ENCODE data around the gene KIF17.

KIF17 gene

GRCh38 chr1:20712215-20712577 lies 5.6 kb downstream of the KIF17 start:
- DNase-seq, result peak in 21 of 58 donors; percentile 2 to 45 (median 24)

DNA sequence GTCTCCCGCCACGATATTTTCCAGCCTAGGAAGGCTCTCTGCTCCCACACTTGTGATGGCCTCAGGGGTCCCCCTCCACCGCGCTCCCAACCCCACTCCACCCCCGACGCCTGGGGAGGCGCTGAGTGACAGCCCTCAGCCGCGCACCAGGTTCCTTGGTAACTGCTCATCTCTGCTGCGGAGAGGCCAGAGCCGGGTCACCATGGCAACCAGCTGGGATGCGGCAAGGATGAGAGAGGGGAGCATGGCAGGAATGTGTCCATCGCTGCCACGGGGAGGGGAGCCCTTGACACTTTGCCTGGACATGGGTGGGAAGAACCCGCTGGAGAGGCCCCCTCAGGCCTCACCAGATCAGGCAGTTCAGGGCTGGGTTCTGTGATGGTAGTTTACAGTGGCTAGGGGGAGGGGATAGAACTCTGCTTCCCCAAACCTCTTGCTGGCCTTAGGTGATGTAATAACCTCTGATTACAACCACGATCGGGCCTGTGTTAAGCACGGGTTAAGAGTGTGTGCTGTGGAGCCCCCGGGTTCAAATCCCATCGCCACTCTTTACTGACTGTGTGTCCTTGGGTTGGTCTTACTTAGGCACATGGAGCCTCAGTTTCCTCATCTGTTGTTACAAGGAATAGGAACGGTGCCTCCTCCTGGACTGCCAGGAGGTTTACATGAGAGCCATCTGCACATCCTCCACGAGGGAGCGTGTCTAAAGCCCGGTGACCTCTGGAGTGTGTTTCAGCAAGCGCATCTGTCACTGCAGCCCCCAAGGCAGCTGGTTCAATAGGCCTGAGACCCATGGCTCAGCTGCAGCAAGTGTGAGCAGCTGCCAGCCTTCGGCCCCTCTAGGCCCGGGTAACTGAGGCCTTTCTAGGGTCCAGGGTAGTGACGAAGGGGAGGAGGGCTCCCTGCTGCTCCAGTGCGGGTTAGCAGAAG lies 6.3 kb downstream of the KIF17 start:
- DNase-seq, result peak in 38 of 58 donors; percentile 2 to 78 (median 40)

- no peak for DNase-seq
Measured at GRCh38 chr1:20710469-20711284, 7.1 kb downstream of the KIF17 start.

- DNase-seq, result no peak
Measured at GRCh38 chr1:20709868-20710267, 7.9 kb downstream of the KIF17 start.

DNA sequence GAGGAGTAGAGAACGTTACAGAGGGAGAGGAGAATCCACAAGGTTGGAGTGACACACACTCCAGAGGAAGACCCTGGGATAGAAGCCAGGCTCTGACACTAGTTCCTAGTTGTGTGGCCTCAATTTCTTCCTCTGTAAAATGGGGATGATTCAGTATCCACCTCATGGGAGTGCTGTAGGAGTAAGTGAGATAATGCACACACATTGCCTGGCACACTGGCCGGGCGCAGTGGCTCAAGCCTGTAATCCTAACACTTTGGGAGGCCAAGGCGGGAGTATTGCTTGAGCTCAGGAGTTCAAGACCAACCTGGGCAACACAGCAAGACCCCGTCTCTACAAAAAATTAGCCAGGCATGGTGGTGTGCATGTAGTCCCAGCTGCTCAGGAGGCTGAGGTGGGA lies 8.9 kb downstream of the KIF17 start:
- DNase-seq, result no peak

- DNase-seq, result no peak
Measured at GRCh38 chr1:20708057-20708456, 9.8 kb downstream of the KIF17 start.

DNA sequence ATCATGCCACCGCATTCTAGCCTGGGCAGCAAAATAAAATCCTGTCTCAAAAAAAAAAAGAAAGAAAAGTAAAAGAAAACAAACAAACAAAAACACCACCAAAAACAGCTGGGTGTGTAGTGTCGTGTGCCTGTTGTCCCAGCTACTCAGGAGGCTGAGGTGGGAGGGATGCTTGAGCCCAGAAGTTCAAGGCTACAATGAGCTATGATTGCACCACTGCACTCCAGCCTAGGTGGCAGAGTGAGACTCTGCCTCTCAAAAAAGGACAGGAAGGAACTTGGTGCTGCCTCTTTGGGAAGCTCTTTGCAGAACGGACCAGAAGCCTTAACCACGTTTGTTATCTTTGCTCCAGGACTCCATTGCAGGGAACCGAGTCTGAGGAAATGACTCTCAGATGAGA lies 11.0 kb downstream of the KIF17 start:
- DNase-seq, result no peak

DNA sequence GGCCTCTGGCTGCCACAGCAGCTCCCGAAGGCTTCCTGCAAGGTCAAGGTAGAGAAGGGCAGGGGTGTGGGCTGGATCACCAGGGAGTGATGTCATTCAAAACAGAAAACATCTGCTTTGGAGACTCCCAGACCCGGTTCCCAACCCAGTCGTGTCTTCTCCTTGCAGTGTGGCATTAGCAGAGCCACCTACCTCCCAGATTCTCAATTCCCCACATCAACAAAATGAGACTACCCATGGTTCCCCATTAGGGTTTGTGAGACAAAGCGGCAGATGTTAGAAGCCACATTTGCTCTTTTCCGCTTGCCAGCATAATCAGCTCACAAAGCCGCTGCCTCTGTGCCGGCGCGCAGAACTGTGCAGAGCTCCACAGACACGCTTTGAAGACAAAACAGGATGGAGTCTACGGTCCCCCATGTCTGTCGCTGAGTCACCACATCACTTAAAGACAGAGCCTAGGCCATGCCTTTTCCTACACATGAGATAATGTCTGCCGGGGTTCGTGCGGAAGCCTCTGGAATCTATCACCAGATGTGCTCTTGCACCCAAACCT lies 12.5 kb downstream of the KIF17 start:
- DNase-seq, result peak in 9 of 58 donors; percentile 7 to 56 (median 14)

- no peak for DNase-seq
Measured at GRCh38 chr1:20704390-20705202, 13.2 kb downstream of the KIF17 start.

- no peak for DNase-seq
Measured at GRCh38 chr1:20703124-20703756, 14.6 kb downstream of the KIF17 start.

- DNase-seq, result no peak
Measured at GRCh38 chr1:20702416-20702815, 15.4 kb downstream of the KIF17 start.

DNA sequence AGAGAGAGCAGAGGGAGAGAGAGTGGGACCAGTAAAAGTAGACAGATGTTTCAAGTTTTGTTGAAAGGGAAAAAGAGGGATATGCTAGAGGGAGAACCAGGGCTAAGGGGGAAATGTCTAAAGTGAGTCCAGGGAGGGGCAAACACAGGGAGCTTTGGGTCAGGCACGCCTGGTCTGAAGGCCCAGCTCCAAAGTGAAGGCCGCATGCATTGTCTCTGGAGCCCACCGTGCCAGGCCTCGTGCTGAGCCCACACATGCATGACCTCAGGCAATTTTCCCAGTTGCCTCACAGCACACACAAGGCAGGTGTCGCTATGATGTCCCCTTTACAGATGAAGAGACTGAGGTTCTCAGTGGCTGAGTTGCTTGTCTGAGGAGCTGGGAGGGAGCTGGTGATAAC lies 16.0 kb downstream of the KIF17 start:
- DNase-seq, result no peak

DNA sequence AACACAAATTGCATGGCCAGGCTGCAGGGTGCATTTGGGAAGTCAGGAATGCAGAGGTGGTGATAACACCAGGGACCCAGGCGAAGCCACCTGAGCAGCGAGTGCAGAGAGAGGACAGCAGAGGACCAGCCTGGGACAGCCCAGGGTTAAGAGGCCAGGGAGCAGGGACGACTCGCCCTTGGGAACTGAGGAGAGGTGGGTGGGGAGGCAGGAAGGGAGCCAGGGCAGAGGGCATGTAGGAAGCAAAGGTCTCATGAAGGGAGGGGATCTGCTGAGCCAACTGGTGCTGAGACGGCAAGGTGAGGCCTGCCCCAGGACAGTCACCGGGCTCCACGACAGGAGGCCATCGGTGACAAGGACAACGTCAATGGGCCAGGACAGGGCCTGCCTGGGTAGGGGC lies 16.4 kb downstream of the KIF17 start:
- DNase-seq, result no peak

- DNase-seq, result no peak
Measured at GRCh38 chr1:20700636-20701215, 17.1 kb downstream of the KIF17 start.

GRCh38 chr1:20699558-20699957 lies 18.2 kb downstream of the KIF17 start:
- DNase-seq, result no peak

DNA sequence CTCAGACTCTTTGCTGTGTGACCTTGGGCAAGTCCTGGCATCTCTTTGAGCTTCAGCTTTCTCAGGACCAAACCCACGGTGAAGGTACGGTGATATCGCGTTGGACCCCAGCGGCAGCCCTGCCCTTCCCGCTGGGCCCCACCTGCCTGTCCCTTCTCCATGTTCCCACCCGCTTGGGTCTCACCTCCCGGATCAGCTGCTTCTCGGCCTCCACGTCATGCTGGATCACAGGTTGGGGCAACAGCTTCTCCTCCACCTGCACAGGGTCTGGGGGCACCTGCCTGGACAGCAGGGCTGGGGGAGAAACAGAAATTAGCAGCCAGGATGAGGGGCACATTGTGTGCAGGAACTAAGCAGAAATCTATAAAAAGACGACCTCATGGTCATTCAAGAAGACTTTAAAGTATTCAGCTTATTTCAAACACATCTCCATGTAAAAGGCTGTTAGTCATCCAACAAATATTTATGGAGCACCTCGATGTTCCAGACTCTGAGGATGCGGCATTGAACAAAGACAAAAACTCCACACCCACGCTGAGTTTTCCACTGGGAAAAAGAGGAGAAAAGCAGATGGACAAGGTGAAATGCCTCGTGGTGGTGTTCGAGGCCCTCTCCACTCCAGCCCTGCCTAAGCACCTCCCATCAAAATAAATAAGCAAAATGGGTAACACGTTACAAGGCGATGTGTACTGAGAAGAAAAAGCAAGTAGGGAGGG lies 19.5 kb downstream of the KIF17 start:
- DNase-seq, result no peak

DNA sequence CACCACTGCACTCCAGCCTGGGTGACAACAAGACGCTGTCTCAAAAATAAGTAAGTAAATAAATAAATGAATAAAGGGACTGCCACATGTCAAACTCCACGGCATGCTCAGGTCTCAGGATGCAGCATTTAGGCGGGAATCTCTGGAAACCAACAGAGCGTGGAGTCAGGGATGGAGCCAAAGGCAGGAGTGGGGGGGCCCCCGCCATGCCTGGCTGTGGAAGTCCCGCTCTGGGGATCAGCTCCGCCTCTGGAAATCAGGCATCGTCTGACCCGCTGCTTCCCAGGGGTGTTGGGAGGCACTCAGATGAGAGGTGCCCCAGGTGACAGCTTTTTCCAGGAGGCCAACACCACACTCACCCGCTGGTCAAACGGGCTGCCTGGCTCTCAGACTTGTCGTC lies 20.2 kb downstream of the KIF17 start:
- DNase-seq, result no peak

DNA sequence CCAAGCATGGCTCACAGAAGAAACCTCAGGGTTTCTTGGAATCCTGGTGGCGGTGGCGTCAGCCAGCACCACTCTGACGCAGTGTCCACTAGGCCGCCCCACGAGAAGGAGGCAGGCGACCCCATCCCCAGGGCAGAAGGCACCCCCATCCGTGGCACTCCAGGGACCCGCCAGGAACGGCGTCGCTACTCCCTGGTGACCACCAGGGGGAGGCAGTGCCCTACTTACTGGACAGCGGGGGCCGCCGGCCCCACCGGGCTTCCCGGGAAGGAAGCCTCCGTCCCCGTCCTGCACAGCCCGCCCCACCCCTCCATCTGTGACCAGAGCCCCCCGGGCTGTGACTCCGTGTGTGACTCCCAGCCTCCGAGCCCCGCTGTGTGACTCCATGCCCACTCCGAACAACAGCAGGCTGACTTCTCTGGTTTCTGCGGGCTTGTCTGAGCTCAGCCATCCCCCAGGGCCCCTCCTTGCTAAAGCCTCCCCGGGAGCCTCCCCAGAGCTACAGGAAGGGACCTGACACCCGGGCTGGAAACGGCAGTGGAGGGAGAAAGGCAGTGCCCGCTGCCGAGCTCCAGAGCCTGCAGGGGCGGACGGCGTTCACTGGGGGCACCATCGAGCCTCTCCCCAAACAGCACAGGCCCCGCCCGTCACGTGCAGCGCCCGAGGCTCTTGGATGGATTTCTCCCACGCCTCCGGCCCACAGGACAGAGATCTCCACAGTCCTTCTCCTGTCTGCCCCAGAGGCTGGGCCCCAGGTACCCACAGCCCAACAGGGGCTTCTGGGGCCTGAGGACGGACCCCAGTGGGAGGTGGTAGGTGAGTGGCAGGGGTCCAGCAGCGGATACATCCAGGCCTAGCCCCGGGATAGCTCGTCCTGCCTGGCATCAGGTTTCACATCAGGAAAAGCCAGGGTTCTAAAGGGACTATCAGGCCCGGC lies 21.1 kb downstream of the KIF17 start:
- peak; percentile 41 to 88 (median 74) for DNase-seq
